ENCODE results near the gene LIMS3. TPM values are rescaled to one million over a fixed set of nuclear protein-coding genes. Genes with fewer than 3 reads are reported as not detected.
"Not testable (repeated sequence)": the region's sequence is repeated elsewhere in the genome, so short reads cannot be mapped to it uniquely, and the experiment has no call there.

Gene LIMS3, protein sequence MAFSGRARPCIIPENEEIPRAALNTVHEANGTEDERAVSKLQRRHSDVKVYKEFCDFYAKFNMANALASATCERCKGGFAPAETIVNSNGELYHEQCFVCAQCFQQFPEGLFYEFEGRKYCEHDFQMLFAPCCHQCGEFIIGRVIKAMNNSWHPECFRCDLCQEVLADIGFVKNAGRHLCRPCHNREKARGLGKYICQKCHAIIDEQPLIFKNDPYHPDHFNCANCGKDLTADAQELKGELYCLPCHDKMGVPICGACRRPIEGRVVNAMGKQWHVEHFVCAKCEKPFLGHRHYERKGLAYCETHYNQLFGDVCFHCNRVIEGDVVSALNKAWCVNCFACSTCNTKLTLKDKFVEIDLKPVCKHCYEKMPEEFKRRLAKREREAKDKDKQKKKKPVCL
- 0.20 and 0.66 TPM in 2 replicates for total RNA-seq

DNA sequence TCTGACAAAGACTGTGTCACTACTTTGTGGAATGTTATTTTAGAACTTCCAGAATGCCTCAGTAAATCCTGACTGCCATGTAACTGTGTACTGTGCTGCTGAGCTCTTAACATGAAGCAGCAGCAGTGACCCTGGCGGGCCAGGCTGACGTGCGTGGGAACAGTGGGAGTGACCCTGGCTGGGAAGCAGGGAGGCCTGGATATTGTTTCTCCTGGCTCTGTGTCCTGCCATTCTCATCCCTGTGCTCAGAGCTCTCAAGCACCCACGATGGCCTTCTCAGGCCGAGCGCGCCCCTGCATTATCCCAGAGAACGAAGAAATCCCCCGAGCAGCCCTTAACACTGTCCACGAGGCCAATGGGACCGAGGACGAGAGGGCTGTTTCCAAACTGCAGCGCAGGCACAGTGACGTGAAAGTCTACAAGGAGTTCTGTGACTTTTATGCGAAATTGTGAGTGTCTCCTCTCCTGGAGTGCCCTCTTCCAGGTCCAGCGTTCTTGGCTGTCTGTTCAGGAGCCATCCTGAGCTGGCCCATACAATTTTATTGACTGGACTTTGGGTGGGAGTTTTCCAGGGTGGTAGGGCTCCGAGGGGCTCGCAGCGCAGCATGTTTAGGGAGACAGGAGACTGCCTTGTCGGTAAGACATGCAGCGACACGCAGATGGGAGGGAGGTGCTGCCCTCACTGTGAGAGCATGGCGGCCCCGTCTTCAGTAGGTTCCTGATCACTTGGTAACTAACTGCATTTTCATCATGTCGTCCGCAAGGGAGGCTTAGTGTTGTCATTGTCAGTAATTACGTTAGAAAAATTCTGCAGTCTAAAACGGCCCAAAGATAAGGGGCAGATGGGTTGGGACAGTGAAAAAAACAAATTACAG lies at the start of gene LIMS3:
TSS of gene LIMS3 (plus strand) at position 227 of the 875 bp plus-strand sequence. CDS start at position 268, 41 bp downstream.
- intact Hi-C loops (cut with micrococcal nuclease) = not testable (repeated sequence)

DNA sequence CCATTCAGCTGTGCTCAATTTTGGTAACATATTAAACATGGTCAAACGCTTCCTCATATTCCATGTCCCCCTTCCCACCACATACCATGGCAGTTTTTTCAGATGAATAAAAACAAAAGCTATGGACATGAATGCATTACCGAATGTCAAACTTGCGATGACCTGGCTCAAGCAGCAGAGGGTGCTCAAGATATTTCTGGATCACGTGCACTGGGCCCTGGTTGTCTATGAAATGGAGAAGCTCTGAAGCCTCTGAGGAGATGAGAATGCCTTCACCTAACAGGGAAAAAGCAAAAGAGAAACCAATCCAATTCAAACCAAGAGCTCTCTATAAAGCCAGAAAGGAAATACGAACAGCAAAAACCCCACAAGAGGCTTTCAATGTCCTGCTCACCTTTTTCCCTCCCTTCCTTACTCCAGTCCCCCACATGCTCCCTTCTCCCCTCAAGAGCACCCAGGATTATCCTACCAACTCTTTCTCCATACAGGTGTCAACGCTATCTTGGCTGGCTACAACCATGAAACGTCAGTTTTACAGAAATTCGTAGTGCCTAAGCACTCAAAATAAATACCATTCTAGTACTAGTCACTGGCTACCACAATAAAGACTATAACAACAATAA lies 27.2 kb upstream of the LIMS3 start:
- intact Hi-C loops (cut with micrococcal nuclease) = not testable (repeated sequence)

DNA sequence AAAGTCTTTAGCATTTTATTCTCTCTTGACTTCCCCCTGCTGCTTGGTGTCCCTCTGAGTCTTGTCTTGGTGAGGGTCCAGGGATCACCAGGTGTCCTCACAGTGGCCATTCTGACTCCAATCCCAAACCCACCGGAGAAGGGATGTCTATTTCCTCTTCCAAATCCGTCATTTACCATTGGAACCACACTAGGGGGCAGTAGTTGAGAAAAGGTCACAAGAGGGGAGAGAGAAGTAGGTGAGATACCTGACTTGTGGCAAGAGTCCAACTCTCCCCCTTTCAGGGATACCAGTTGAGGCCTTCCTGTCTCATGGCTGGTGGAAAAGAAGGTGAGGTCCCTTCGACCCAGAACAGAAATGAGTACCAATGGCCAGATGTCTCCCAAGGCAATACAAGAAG lies 21.9 kb upstream of the LIMS3 start:
- intact Hi-C loops (cut with micrococcal nuclease) = not testable (repeated sequence)

DNA sequence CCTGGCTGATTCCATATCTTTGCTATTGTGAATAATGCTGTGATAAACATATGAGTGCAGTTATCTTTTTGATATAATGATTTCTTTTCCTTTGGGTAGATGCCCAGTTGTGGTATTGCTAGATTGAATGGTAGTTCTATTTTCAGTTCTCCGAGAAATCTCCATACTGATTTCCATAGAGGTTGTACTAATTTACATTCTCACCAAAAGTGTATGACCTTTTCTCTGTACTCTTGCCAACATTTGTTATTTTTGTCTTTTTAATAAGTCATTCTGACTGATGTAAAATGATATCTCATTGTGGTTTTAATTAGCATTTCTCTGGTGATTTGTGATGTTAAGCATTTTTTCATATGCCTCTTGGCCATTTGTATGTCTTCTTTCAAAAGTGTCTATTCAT lies 16.4 kb upstream of the LIMS3 start:
- intact Hi-C loops (cut with micrococcal nuclease) = not testable (repeated sequence)

DNA sequence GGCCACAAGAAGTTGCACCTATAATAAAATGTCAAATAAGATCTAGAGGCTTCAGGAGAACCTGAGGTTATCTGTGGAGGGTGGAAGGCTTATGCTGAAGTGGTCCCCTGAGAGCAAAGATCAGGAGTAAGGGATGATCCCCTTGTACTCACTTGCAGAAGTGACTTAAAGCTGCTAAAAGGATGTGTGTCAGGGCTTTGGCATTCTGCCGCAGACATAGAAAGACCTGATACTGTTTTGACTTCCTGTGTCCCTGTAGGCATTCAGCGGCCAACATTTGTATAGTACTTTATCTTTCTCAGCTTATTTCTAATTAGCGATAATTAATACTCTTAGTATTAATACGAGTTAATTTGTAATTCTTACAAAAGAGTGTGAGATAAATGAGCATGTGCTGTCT lies 10.1 kb upstream of the LIMS3 start:
- intact Hi-C loops (cut with micrococcal nuclease) = not testable (repeated sequence)

DNA sequence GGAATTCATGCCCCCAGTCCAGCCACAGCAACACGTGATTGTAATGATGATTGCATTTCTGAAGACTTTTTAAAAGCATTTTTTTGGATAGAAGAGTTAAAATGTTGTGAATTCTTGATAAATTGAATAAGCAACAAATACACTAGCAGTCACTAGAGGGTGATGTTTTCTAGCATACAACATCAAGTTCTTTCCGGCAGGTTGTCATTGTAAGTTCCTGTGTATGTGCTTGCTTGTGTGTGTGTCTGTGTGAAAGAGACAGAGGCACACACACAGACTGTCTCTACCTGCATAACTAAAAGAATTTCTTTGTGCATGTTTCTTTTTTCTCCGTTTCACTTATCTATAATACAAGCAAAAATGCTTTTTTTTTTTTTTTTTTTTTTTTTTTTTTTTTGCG lies 8.6 kb upstream of the LIMS3 start:
- intact Hi-C loops (cut with micrococcal nuclease) = not testable (repeated sequence)

DNA sequence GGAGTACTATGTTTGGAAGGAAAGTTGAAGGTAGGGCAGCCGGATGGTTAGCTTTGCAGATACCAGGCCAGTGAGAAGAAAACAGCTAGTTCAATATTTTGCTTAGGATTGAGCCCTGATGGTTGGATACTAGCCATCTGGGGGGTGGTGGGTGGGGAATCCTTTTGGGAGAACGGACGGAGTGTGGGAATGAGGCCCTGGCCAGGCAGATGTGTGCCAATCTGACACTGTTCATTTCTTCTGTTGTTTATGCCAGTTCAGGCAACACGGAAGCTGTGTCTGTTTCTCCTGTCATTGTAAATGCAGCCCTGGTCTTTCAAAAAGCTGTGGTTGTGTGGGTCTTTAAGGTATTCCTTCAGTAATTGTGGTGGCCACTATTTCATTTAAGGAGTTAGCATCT lies 7.5 kb upstream of the LIMS3 start:
- intact Hi-C loops (cut with micrococcal nuclease) = not testable (repeated sequence)

DNA sequence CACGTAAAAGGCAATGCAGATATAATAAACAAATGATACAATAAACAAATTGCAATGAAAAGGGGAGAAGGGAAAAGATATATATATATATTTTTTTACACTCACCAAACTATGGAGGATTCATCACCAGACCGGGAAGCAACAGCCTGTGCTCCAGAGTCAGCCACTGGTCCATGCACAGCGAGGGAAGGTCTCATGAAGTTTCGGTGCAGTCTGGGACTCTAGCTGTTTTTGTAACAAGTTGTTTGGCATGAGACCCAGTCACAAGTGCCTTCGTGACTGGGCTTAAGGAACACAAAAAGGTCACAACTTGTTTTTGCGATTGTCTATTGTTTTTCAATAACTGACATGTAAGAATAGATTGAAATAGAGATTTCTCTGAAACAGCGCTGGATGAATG lies 4.8 kb upstream of the LIMS3 start:
- intact Hi-C loops (cut with micrococcal nuclease) = not testable (repeated sequence)

DNA sequence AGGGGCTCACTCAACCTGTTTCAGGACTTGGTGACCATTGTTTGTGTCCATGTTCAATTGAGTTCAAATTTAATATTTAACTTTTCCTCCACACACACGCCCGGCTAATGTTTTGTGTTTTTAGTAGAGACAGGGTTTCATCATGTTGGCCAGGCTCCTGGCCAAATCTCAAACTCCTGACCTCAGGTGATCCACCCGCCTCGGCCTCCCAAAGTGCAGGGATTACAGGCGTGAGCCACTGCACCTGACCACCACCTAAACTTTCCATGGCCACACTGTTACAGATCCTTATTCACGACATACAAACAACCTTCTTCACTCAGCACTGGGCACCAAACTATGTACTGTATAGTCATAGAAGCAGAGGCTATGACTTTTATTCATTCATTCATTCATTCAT lies 4.3 kb upstream of the LIMS3 start:
- intact Hi-C loops (cut with micrococcal nuclease) = not testable (repeated sequence)

DNA sequence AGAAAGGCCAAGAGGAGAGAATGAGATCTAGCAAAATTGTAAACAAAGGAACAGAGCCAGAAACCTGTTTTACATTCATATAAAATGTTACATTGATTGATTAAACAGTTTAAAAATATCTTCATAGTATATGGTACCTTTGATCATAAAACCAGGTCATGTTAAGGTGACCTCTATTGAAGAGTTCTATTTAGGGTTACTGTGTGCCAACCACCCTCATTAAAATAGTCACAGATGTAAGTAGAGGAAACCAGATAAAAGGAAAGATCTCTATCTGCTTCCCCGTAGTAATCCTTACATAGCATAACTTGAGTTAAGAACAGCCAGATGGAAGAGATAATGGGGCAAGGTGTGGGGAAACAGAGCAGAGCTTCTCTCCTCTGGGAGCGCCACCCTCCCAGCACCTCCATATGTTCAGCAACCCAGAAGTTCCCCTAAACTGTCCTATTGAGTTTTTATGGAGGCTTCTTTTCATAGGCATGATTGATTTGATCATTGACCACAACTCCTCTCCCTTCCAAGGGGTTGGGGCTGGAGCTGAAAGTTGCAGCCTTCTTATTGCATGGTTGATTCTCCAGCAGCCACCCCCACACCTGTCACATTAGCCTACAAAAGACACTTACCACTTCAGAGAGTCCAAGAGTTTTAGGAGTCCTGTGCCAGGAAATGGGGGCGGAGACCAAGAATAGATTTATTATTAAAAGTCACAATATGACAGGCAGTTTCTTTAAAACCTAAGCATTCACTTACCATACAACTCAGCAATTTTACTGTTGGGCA lies 3.2 kb upstream of the LIMS3 start:
- intact Hi-C loops (cut with micrococcal nuclease) = not testable (repeated sequence)

DNA sequence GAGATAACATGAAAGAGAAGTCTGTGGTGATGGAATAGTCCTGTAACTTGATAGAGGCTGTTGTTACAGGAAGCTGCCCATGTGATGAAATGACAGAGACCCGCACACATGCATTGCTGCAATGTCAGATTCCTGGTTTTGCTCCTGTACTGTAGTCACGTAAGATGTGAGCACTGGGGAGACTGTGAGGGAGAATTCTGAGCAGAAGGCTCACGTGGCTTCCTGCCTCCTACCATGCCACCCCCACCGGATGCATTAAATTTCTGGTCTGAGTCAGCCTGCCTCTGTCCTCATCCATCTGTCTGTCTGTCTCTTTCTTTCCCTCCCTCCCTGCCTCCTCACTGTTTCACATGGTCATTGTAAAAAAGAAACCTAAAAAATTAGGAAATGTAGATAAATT lies 2.3 kb upstream of the LIMS3 start:
- intact Hi-C loops (cut with micrococcal nuclease) = not testable (repeated sequence)

DNA sequence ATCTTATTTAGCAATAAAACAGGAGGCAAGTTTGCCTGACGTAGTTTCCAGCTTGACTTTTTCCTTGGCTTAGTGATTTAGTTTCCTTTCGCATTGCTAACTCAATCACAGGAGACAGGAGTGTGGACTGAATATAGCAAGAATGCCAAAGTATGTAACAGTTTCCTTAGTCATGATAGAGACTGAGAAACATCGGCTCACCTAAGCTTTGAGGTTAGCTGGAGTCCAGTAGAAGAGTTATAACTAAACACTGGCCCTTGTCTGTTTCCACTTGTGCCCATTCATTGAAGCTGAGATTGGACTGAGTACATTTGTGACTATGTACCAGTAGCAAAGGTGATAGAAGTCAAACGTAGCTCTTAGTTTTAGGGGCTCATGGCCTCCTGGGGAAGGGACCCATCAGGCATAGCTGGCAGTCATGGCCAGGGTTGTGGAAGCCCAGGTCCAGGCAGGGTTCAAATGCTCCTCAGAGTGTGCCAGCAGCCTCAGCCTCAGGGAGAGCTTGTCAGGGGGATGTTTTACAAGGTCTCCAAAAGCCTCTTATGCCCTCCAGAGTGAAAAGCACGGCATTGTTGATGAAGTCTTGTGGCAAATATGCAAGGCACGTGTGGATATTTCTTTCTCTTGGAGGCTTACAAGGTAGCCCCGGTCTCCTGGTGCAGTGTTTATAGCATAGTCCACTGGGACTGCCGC lies 573 bp upstream of the LIMS3 start:
- intact Hi-C loops (cut with micrococcal nuclease) = not testable (repeated sequence)

DNA sequence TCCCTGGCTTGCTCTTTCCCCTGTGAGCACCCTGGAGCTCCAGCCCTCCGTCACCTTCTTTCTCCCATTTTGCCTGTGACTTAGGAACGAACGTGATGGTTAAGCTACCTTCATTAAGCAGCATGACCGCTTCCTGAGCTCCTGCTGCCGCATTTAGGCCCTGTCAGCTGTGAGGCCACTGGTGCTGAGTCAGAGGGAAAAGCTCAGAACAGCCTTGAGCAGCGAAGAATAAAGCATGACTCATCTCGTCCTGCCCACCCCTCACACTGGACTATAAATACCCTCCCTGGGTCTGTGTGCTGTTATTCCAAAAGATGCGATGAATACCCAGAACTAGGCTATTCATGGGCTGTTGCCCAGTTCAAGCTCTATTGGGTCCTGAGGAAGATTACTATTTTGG lies 7.3 kb downstream of the LIMS3 start:
- intact Hi-C loops (cut with micrococcal nuclease) = not testable (repeated sequence)

DNA sequence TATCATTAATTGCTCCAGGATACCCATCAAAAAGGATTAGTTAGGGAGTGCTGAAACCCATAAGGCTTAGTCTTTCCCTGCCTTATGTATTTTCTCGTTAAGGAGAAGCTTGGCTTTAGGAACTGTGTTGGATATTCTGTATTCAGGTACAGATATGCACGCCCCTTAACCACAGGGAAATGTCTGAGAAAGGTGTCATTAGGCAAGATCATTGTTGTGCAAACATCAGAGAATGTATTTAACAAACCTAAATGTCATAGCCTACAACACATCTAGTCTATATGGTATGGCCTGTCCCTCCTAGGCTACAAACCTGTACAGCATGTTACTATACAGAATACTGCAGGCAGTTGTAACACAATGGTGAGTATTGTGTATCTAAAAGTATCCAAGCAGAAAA lies 10.1 kb downstream of the LIMS3 start:
- intact Hi-C loops (cut with micrococcal nuclease) = not testable (repeated sequence)

DNA sequence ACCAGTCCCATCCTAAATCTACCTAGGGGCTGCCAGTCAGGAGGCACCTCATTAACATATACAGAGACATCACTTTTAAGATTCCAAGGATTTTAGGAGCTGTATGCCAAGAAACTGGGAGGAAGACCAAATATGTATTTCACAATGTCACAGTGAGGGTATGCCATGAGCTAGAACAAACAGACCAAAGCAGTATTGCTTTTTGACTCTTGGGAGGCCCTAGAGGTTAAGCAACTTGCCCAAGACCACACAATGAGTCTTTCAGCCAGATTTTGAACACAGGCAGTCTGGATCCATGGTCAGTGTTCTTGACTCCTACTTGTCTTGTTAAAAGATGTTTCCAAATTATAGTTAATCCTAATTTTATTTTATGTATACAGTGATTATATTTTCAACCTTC lies 12.3 kb downstream of the LIMS3 start:
- intact Hi-C loops (cut with micrococcal nuclease) = not testable (repeated sequence)

DNA sequence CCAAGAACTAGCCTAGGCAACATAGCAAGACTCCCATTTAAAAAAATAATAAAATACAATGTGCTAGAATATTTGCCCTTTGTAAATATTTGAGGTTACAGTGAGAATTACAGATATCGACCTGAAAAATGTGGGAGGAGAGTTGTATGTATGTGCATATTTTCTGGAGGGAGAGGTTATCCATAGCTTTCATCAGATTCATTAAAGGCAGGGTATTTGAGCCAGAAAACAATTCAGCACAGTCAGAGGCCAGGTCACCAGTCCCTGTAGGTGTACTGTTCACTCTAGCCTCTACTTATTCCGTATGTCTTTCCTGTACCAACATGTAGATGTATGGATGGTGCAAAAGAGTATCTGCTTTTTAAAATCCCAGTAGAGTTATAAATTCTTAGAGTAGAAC lies 15.4 kb downstream of the LIMS3 start:
- intact Hi-C loops (cut with micrococcal nuclease) = not testable (repeated sequence)

DNA sequence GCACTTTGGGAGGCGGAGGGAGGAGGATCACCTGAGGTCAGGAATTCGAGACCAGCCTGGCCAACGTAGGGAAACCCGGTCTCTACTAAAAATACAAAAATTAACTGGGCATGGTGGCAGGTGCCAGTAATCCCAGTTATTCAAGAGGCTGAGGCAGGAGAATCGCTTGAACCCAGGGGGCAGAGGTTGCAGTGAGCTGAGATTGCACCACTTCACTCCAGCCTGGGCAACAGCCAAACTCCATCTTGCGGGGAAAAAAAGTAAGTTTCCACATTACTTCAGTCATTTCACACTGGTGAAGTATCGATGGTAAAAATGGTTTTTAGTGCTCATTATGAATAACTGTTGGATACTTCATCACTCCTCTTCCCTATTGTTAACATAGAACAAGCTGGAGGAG lies 16.1 kb downstream of the LIMS3 start:
- intact Hi-C loops (cut with micrococcal nuclease) = not testable (repeated sequence)

DNA sequence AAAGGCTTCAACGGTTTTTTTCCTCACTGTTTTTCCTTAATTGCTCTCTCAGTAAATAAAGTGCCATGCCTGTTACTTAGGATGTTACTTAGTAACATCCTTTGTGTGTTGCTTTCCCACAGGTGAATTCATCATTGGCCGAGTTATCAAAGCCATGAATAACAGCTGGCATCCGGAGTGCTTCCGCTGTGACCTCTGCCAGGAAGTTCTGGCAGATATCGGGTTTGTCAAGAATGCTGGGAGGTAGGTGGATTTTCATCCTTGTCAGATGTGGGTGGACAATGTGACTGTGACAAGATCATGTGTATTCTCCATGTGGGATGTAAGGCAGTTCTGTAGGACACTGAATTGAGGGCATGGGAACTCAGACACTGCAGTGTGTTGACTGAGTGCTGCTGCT lies 17.3 kb downstream of the LIMS3 start:
- intact Hi-C loops (cut with micrococcal nuclease) = not testable (repeated sequence)

DNA sequence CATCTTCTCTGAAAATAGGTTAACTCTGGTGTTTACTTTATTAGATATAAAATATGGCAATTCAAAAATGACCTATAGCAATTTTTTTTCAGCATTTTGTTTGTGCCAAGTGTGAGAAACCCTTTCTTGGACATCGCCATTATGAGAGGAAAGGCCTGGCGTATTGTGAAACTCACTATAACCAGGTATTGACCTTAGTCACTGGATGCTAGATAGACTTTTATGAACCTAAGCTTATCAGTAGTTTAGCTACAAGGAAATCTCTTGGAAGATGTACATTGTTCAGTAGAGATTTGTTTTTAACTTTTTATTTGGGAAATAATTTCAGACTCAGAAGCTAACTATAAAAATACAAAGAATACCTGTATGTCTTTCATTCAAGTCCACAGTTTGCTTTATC lies 21.7 kb downstream of the LIMS3 start:
- intact Hi-C loops (cut with micrococcal nuclease) = not testable (repeated sequence)

DNA sequence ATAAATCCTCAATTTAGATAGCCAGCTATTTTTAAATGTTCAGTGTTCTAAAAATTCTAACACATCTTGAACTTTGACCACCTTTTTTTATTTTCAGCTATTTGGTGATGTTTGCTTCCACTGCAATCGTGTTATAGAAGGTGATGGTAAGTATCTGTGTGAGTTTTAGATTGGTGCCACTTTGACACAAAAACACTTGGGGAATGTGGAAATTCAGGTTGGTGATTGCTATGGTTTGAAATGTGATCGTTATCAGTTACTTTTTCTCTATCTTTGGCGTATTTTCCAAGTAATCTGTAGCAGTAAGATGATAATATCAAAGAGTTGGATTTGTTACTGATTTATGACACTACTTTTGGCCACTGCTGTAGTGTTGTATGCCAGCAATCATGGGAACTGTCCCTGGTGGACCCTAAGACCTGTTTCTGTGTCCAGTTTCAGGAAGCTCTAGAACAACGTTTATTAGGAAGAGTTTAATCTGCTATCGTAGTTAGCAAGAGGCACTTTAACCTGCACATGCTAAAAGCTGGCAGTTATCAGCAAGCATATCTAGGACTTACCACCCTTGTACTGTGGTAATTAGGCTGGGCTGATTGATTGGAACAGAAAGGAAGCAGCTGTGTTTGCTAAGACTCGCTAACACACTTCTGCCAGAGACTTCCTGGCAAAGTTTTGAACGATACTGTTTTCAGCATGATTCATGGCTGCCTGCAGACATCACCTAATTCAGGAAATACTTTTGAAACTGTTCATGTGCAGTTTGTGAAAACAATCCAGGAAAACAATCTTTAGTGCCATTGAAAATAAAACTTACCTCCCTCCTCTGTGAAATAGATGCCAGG lies 23.3 kb downstream of the LIMS3 start:
- intact Hi-C loops (cut with micrococcal nuclease) = not testable (repeated sequence)
